Measurements from ENCODE around the gene SLC34A2.

Gene SLC34A2

DNA sequence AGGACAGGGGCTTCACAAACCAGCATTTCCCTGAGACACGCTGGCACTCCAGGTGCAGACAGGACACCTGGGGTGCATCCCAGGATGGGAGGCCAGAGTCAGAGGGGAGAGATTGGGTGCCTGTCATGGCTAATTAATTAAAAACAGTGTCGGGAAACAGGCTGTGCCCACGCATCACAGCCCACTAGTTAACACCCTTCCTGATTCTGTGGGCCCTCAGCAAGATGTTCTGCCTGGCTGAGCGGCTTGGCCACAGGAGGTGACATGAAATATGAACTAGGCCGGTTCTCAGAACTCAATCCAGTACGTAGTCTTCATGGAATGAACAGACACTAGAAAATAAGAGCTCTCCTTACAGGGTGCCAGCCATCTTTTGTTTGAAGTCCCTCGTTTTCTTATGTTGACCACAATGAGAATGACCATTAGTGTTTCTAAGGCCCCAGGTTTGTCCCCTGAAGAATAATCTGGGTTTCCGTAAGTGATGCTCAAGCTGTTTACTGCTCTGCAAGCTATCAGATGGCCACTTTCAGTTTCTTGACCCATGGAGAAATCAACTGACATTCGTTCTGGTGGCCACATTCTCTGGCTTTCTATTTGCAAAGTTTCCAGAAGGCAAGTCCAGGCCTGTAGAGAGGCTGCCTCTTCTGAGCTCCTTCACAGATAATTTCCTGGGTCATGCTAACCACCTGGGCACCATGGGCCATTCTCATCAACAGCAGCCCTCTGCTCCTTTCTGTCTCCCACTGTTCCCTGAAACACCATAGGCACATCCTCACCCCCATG lies 72.3 kb downstream of the SLC34A2 start:
- DNase-seq = no peak
